BLaER1 treated with 17β-estradiol and CSF1 and Interleukin-3, amounts not matched to agents 10 nM and 100 nM (cell line): ENCODE results near the gene SV2C.
A peak's percentile ranks its signal among the peaks of the same experiment; 100 is the strongest.

Source experiments
- H3K27ac ChIP-seq, 11 experiments: shearing (Covaris generic); formaldehyde crosslinking; 2 replicates each; pipeline ENCODE4 v1.8.1; 2022
- H3K27me3 ChIP-seq, 11 experiments: shearing (Covaris generic); formaldehyde crosslinking; 2 replicates each; pipeline ENCODE4 v1.8.1; 2022
- H3K36me3 ChIP-seq, 11 experiments: shearing (Covaris generic); formaldehyde crosslinking; 2 replicates each; pipeline ENCODE4 v1.8.1; 2022
- H3K4me1 ChIP-seq, 10 experiments: shearing (Covaris generic); formaldehyde crosslinking; 2 replicates each; pipeline ENCODE4 v1.8.1; 2022
- H3K4me2 ChIP-seq, 11 experiments: shearing (Covaris generic); formaldehyde crosslinking; 2 replicates each; pipeline ENCODE4 v1.8.1; 2022
- H3K4me3 ChIP-seq, 10 experiments: shearing (Covaris generic); formaldehyde crosslinking; 2 replicates each; pipeline ENCODE4 v1.8.1; 2022
- H3K9ac ChIP-seq, 11 experiments: shearing (Covaris generic); formaldehyde crosslinking; 2 replicates each; pipeline ENCODE4 v1.8.1; 2022
- H3K9me3 ChIP-seq, 11 experiments: shearing (Covaris generic); formaldehyde crosslinking; replicated peaks in 1 of 11; 2 replicates each; pipeline ENCODE4 v1.8.1; 2022
- H4K20me1 ChIP-seq, 11 experiments: shearing (Covaris generic); formaldehyde crosslinking; 2 replicates each; pipeline ENCODE4 v1.8.1; 2022
- Cebpa-rat ChIP-seq, 11 experiments: shearing (Covaris generic); IDR thresholded peaks; 2 replicates each; pipeline ENCODE4 v1.8.1; 2022

Gene SV2C

GRCh38 chr5:76174101-76174500, 90.9 kb downstream of the SV2C start:
- no peaks in the 10 kb centered on the region for H3K36me3 ChIP-seq
- no peak for TF ChIP-seq Cebpa-rat (IDR thresholded peaks at IDR 0.05)
- H4K20me1 ChIP-seq = no peaks in the 10 kb centered on the region
- H3K27me3 ChIP-seq = no peaks in the 10 kb centered on the region
- peaks cover 19 to 33% (median 23%) of the 10 kb centered on the region in 10 experiments for H3K4me1 ChIP-seq
- no peak overlapping the region for H3K4me2 ChIP-seq
- H3K9ac ChIP-seq = no peak overlapping the region
- no peak overlapping the region for H3K27ac ChIP-seq
- no peak overlapping the region for H3K4me3 ChIP-seq
- H3K9me3 ChIP-seq = peaks cover 0 to 9% (median 0%) of the 10 kb centered on the region in 11 experiments; a peak in 5 of 22 replicates

GRCh38 chr5:76175051-76175666, 92.0 kb downstream of the SV2C start:
- H3K4me2 ChIP-seq = peak overlapping the region; percentile 55 to 80 (median 75)
- no peak overlapping the region for H3K4me3 ChIP-seq
- peaks cover 19 to 44% (median 24%) of the 10 kb centered on the region in 10 experiments for H3K4me1 ChIP-seq
- peak overlapping the region in 6 of 11 experiments; percentile 3 to 67 (median 46); a peak in 6 of 22 replicates for H3K27ac ChIP-seq
- H3K27me3 ChIP-seq = no peaks in the 10 kb centered on the region
- no peak for TF ChIP-seq Cebpa-rat (IDR thresholded peaks at IDR 0.05)
- no peaks in the 10 kb centered on the region for H4K20me1 ChIP-seq
- 0 out of 22 replicates have a peak overlapping the region, but pooled peaks of 1 of the 11 experiments have one; percentile 7 for H3K9ac ChIP-seq
- peaks cover 0 to 9% (median 0%) of the 10 kb centered on the region in 11 experiments; a peak in 6 of 22 replicates for H3K9me3 ChIP-seq
- H3K36me3 ChIP-seq = no peaks in the 10 kb centered on the region

- Histone ChIP-seq H3K4me3 (no peak overlapping the region; a peak in 1 of 20 replicates), H3K9me3 (peaks cover 0 to 16% (median 0%) of the 10 kb centered on the region in 11 experiments; a peak in 7 of 22 replicates), H3K36me3 (no peaks in the 10 kb centered on the region), H3K27ac (peak overlapping the region in 8 of 11 experiments; percentile 3 to 67 (median 38); a peak in 13 of 22 replicates), H4K20me1 (no peaks in the 10 kb centered on the region), H3K4me1 (peaks cover 19 to 51% (median 30%) of the 10 kb centered on the region in 10 experiments), H3K4me2 (peak overlapping the region; percentile 55 to 80 (median 75)), H3K9ac (peak overlapping the region in 3 of 11 experiments; percentile 4 to 19 (median 7); a peak in 2 of 22 replicates), H3K27me3 (no peaks in the 10 kb centered on the region)
- no peak for TF ChIP-seq Cebpa-rat (IDR thresholded peaks at IDR 0.05)
Observed at GRCh38 chr5:76175821-76176403, 92.7 kb downstream of the SV2C start.

- H3K4me3 ChIP-seq = no peak overlapping the region
- H3K4me1 ChIP-seq = peaks cover 19 to 66% (median 40%) of the 10 kb centered on the region in 10 experiments
- H4K20me1 ChIP-seq = no peaks in the 10 kb centered on the region
- H3K27ac ChIP-seq = no peak overlapping the region
- H3K9ac ChIP-seq = no peak overlapping the region
- H3K27me3 ChIP-seq = no peaks in the 10 kb centered on the region
- no peaks in the 10 kb centered on the region for H3K36me3 ChIP-seq
- H3K9me3 ChIP-seq = peaks cover 0 to 37% (median 0%) of the 10 kb centered on the region in 11 experiments; a peak in 10 of 22 replicates
- no peak for TF ChIP-seq Cebpa-rat (IDR thresholded peaks at IDR 0.05)
- 0 out of 22 replicates have a peak overlapping the region, but pooled peaks of 1 of the 11 experiments have one; percentile 7 for H3K4me2 ChIP-seq
Observed at GRCh38 chr5:76177978-76178377, 94.8 kb downstream of the SV2C start.

GRCh38 chr5:76178913-76179312, 95.7 kb downstream of the SV2C start:
- Histone ChIP-seq H3K9ac (no peak overlapping the region), H3K4me2 (no peak overlapping the region), H3K27ac (no peak overlapping the region), H3K27me3 (no peaks in the 10 kb centered on the region), H3K4me3 (no peak overlapping the region), H3K36me3 (no peaks in the 10 kb centered on the region), H4K20me1 (no peaks in the 10 kb centered on the region), H3K4me1 (peaks cover 19 to 66% (median 40%) of the 10 kb centered on the region in 10 experiments), H3K9me3 (peaks cover 0 to 38% (median 0%) of the 10 kb centered on the region in 11 experiments; a peak in 10 of 22 replicates)
- TF ChIP-seq Cebpa-rat (IDR thresholded peaks at IDR 0.05) = no peak

GRCh38 chr5:76180814-76181805, 97.9 kb downstream of the SV2C start:
- H4K20me1 ChIP-seq = no peaks in the 10 kb centered on the region
- H3K27me3 ChIP-seq = no peaks in the 10 kb centered on the region
- H3K4me1 ChIP-seq = peaks cover 6 to 52% (median 25%) of the 10 kb centered on the region in 10 experiments
- peak overlapping the region in 7 of 11 experiments; percentile 20 to 72 (median 67); a peak in 13 of 22 replicates for H3K4me2 ChIP-seq
- peak overlapping the region in 1 of 10 experiments; percentile 18; a peak in 1 of 20 replicates for H3K4me3 ChIP-seq
- no peaks in the 10 kb centered on the region for H3K36me3 ChIP-seq
- peak in 7 of 11 experiments; percentile 8 to 72 (median 21); a peak in 5 of 22 replicates for TF ChIP-seq Cebpa-rat (IDR thresholded peaks at IDR 0.05)
- peaks cover 9 to 52% (median 14%) of the 10 kb centered on the region in 11 experiments; a peak in 19 of 22 replicates for H3K9me3 ChIP-seq
- H3K27ac ChIP-seq = peak overlapping the region in 8 of 11 experiments; percentile 23 to 78 (median 56); a peak in 13 of 22 replicates
- H3K9ac ChIP-seq = peak overlapping the region in 2 of 11 experiments; percentile 44 to 58; a peak in 4 of 22 replicates

GRCh38 chr5:76187386-76187785, 104.2 kb downstream of the SV2C start:
- H3K9ac ChIP-seq = no peak overlapping the region
- no peaks in the 10 kb centered on the region for H4K20me1 ChIP-seq
- H3K4me2 ChIP-seq = no peak overlapping the region
- H3K4me1 ChIP-seq = peaks cover 0 to under 1% (median 0%) of the 10 kb centered on the region in 10 experiments; a peak in 3 of 20 replicates
- no peak overlapping the region for H3K4me3 ChIP-seq
- H3K9me3 ChIP-seq = peaks cover 10 to 56% (median 14%) of the 10 kb centered on the region in 11 experiments; a peak in 20 of 22 replicates
- no peaks in the 10 kb centered on the region for H3K36me3 ChIP-seq
- no peak for TF ChIP-seq Cebpa-rat (IDR thresholded peaks at IDR 0.05)
- H3K27ac ChIP-seq = no peak overlapping the region
- H3K27me3 ChIP-seq = no peaks in the 10 kb centered on the region

GRCh38 chr5:76190356-76190755, 107.2 kb downstream of the SV2C start:
- Histone ChIP-seq H3K4me3 (no peak overlapping the region), H3K4me2 (no peak overlapping the region), H3K27ac (no peak overlapping the region), H4K20me1 (no peaks in the 10 kb centered on the region), H3K36me3 (no peaks in the 10 kb centered on the region), H3K4me1 (no peaks in the 10 kb centered on the region; a peak in 1 of 20 replicates), H3K9me3 (peaks cover 3 to 28% (median 7%) of the 10 kb centered on the region in 11 experiments; a peak in 20 of 22 replicates), H3K9ac (no peak overlapping the region), H3K27me3 (no peaks in the 10 kb centered on the region)
- TF ChIP-seq Cebpa-rat (IDR thresholded peaks at IDR 0.05) = no peak
